CD4-positive, alpha-beta T cell treated with Interleukin-6 for 4 hours (primary cell): ENCODE results near the gene ZNF541.
A peak's percentile ranks its signal among the peaks of the same experiment; 100 is the strongest.

Experiments used
- DNase-seq: peaks from one replicate; pipeline ENCODE4 v3.0.0-alpha.2; 2020; ENCODE audit warnings: mixed read lengths

ZNF541 gene, protein sequence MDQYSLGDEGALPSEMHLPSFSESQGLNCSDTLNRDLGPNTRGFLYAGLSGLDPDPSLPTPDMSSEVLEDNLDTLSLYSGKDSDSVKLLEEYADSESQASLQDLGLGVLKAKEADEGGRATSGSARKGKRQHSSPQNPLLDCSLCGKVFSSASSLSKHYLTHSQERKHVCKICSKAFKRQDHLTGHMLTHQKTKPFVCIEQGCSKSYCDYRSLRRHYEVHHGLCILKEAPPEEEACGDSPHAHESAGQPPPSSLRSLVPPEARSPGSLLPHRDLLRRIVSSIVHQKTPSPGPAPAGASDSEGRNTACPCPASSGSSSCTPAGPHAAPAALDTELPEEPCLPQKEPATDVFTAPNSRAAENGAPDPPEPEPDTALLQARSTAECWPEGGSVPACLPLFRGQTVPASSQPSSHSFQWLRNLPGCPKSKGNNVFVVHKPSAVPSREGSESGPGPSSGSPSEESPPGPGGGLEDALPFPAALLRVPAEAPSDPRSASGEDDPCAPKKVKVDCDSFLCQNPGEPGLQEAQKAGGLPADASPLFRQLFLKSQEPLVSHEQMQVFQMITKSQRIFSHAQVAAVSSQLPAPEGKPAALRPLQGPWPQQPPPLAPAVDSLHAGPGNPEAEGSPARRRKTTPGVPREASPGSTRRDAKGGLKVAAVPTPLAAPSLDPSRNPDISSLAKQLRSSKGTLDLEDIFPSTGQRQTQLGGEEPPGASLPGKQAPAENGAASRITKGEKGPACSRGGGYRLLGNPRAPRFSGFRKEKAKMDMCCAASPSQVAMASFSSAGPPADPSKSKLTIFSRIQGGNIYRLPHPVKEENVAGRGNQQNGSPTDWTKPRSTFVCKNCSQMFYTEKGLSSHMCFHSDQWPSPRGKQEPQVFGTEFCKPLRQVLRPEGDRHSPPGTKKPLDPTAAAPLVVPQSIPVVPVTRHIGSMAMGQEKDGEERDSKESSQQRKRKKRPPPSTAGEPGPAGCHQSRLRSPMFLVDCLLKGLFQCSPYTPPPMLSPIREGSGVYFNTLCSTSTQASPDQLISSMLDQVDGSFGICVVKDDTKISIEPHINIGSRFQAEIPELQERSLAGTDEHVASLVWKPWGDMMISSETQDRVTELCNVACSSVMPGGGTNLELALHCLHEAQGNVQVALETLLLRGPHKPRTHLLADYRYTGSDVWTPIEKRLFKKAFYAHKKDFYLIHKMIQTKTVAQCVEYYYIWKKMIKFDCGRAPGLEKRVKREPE (N-terminal part only)

GRCh38 chr19:47573071-47574026, at the start of gene ZNF541:
Gene ZNF541 (minus strand): TSS chr19:47573148. CDS start chr19:47555856, 17,292 bp downstream.
- DNase-seq: peak; percentile 93

DNA sequence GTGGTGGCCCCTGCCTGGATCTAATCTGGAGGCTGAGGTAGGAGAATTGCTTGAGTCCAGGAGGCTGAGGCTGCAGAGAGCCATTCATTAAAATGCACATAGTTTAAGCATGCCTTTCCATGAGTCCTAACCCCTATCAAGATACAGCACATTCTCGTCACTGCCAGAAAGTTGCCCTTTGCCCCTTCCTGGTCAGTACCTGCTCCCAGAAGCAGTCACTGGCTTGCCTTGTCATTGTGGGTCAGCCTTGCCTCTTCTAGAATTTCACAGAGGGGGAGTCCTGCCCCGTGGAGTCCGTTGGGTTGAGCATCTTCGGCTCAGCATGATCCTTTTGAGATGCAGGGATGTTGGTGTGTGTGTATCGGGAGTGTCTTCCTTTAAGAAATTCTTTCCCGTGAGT, 46.8 kb upstream of the ZNF541 start:
- DNase-seq: no peak

- DNase-seq: no peak
Observed at GRCh38 chr19:47618771-47619170, 45.8 kb upstream of the ZNF541 start.

DNA sequence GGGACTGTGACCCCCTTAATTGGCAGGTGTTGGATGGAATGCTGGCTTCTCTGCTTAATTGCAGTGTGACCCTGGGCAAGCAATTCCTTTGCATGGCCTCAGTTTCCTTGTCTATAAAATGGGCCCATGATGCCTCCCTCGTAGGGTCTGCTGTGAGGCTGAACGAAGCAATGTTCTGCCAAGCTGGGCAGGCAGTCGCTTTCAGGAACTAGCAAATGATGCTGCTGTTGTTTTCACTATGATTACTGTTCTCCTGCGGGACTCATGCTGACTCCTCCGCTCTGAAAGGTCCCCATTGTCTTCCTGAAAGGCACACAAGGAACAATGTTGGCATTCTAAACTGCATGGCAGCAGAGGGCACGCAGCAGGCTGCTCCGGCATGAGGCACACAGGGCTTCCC, 42.8 kb upstream of the ZNF541 start:
- no peak for DNase-seq

GRCh38 chr19:47615230-47615629, 42.3 kb upstream of the ZNF541 start:
- DNase-seq: no peak

DNA sequence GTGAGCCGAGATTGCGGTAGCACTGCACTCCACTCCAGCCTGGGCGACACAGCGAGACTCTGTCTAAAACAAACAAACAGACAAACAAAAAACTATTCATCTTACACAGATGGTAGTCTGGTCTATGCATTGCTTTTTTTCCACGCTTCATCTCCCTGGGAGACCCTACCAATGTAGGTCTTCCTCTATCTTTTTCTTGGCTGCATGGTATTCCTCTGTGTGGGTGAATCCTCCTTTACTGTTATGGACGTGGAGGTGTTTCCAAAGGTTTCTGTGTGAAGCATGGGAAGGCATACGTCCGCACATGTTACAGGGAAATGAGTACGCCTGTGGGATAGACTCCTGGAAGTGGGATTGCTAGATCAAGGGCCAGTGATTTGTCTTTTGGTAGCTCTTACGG, 41.6 kb upstream of the ZNF541 start:
- DNase-seq: no peak

DNA sequence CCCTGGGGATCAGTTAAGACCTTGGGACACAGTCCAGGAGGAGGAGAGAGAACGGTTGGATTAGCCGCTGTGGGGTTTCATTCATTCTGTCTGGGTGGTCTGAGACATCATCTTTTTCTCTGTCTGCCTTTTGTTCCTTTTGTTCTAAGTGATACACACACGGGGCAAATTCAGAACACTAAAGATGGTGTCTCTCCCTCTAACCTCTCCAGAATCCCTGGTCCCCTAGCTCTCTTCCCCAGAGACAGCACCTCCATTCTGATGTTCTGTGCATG, 41.0 kb upstream of the ZNF541 start:
- DNase-seq: no peak

GRCh38 chr19:47613165-47614020, 40.4 kb upstream of the ZNF541 start:
- DNase-seq: no peak

DNA sequence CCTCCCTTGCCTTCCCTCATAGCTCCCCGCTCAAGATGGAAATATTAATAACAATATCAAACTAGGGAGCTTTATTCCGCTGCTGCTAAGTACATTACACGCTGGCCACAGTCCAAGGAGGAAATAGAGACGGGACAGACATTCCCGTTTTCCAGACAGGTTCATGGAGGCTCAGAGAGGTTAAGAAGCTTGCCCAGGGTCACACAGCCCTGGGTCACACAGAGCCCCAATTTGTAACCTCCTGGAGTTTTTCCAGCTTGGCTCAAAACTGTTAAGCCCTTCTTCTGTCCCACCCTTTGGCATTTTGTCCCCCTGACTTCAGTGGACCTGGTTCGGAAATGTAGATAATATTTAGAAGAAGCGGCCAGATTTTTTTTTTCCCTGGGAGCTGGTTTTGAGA, 38.0 kb upstream of the ZNF541 start:
- no peak for DNase-seq

- peak; percentile 74 for DNase-seq
Observed at GRCh38 chr19:47609906-47610894, 37.3 kb upstream of the ZNF541 start.

DNA sequence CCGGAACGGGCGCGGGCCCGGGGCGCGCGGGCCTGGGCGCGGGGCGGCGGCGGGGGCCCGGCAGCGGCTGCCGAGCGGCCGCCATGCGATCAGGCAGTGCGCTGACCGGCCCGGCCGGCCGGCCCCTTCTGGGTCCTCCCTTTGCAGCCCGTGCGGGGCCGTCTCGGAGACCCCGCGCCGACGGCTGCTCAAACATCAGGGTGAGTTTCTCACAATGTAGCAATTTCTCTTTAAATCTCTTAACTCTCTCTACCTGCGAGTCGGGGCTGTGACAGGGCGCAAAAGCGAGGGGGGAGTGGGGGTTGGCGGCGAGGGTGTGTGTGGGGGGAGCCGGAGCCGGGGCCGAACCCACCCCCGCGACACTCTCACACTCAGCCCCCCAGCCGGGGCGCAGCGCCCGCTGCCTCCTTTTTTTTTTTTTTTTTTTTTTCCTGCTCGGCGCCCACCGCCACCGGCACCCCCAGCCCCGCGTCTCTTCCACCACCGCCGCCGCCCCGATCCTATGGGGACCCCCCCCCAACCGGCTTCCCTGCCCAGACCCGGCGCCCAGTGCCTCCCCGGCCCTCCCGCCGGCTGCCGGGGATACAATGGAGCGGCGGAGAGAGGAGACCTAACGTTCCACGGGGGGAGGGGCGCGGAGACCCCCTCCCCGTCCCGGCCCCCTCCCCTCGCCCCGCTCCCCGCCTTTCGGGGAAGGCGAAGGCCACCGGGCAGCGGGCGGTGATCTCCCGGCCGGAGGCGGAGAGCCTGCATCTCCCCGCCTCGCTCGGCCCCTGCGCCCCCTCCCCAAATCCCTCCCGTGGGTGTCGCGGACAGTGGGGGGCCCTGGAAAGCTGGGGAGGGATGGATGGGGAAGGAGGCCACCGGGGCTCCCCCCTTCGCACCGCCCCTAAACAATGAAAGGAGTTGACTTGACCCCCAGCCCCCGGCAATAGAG, 36.3 kb upstream of the ZNF541 start, which contains the start of gene BICRA:
TSS of gene BICRA (plus strand) at position 166 of the 937 bp plus-strand sequence. CDS start 64,441 bp downstream, outside the sequence.
- peak; percentile 84 for DNase-seq

DNA sequence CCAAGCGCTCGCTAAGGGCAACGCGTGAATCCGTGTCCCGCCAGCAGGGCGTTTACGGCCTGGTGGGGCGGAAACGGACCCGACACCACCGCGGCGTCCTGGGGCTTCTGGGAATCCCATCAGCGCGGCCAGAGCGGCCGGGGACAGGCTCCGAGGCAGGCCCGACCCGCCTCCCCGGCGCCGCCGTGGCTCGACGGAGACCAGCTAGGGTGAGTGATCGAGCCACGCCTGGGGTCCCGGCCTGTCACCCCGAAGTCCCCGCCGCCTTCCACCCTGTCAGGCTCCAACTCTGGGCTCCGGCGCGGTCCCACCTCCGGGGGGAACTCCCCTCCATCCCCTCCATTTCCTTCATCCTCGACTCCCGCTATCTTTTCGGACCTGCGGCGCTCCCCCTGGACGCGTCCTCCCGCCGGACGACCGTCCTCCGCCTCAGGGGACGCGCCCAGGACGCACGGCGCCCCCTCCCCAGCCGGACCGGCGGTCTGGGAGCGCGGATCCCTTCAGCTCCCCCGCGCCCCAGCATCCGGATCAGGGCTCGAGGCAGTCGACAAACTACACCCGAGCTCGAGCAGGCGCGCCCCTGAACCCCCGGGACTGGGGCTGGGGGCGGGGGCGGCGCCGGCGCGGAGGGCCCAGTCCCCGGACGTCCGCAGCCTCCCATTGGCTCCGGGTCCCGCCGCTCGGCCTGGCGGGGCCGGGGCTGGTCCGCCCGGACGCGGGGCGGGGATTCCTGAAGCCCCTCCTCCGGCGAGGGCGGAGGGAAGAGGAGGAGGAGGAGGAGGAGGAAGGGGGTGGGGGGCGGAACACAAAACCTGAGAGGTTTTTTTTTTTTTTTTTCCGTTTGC, 35.3 kb upstream of the ZNF541 start:
- DNase-seq: peak; percentile 96

GRCh38 chr19:47607564-47608073, 34.7 kb upstream of the ZNF541 start:
- DNase-seq: no peak

- no peak for DNase-seq
Observed at GRCh38 chr19:47603706-47604565, 31.0 kb upstream of the ZNF541 start.

GRCh38 chr19:47601180-47601904, 28.4 kb upstream of the ZNF541 start:
- DNase-seq: no peak
